ENCODE measurements around the gene ZNF143. TPM values are rescaled to one million over a fixed set of nuclear protein-coding genes. Genes with fewer than 3 reads are reported as not detected.
A peak's percentile ranks its signal among the peaks of the same experiment; 100 is the strongest.

Gene ZNF143
- total RNA-seq, 1 experiment from 2014 or later = 19.0 TPM

- POLR2A ChIA-PET = interaction anchor here (0.9 to 2.0 kb wide), 5 partner anchors 11 to 50 kb away, joined by 3 to 8 read pairs (median 6); partner anchors contain the start of gene WEE1
- H3K27ac Mint-ChIP-seq (ENCODE audit: low read depth, unreplicated experiment) = peak overlapping the region; percentile 63
- CTCF ChIA-PET = interaction anchor here (1.7 to 2.8 kb wide), 2 partner anchors 20 to 21 kb away, joined by 4 to 9 read pairs; no protein-coding TSS in a partner anchor
- no peaks in the 10 kb centered on the region for H3K9me3 Mint-ChIP-seq (ENCODE audit: unreplicated experiment)
- H3K27me3 Mint-ChIP-seq (ENCODE audit: insufficient read depth, unreplicated experiment) = no peaks in the 10 kb centered on the region
- DNase-seq (ENCODE audit: unreplicated experiment) = peak; percentile 68
- intact Hi-C loops (cut with micrococcal nuclease) = no loop called here
- peaks cover 10% of the 10 kb centered on the region for H3K4me1 Mint-ChIP-seq (ENCODE audit: insufficient read depth, unreplicated experiment)
- TF ChIP-seq, protein P1, sequence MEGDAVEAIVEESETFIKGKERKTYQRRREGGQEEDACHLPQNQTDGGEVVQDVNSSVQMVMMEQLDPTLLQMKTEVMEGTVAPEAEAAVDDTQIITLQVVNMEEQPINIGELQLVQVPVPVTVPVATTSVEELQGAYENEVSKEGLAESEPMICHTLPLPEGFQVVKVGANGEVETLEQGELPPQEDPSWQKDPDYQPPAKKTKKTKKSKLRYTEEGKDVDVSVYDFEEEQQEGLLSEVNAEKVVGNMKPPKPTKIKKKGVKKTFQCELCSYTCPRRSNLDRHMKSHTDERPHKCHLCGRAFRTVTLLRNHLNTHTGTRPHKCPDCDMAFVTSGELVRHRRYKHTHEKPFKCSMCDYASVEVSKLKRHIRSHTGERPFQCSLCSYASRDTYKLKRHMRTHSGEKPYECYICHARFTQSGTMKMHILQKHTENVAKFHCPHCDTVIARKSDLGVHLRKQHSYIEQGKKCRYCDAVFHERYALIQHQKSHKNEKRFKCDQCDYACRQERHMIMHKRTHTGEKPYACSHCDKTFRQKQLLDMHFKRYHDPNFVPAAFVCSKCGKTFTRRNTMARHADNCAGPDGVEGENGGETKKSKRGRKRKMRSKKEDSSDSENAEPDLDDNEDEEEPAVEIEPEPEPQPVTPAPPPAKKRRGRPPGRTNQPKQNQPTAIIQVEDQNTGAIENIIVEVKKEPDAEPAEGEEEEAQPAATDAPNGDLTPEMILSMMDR (IDR thresholded peaks at IDR 0.05; ENCODE audit: unreplicated experiment) = no peak
- peaks cover 26% of the 10 kb centered on the region for H3K36me3 Mint-ChIP-seq (ENCODE audit: insufficient read depth, unreplicated experiment)
- BruUV-seq (replicated peaks) = no TSS peak
- no peak overlapping the region for H3K4me3 Mint-ChIP-seq (ENCODE audit: unreplicated experiment)
Measured at GRCh38 chr11:9527481-9528135, 66.8 kb downstream of the ZNF143 start.

- Mint-ChIP-seq H3K4me3 (ENCODE audit: unreplicated experiment) (no peak overlapping the region), H3K4me1 (ENCODE audit: insufficient read depth, unreplicated experiment) (peaks cover 10% of the 10 kb centered on the region), H3K36me3 (ENCODE audit: insufficient read depth, unreplicated experiment) (peaks cover 26% of the 10 kb centered on the region), H3K27me3 (ENCODE audit: insufficient read depth, unreplicated experiment) (no peaks in the 10 kb centered on the region), H3K27ac (ENCODE audit: low read depth, unreplicated experiment) (no peak overlapping the region), H3K9me3 (ENCODE audit: unreplicated experiment) (no peaks in the 10 kb centered on the region)
- ChIA-PET CTCF (interaction anchor here (1.1 to 1.7 kb wide), 2 partner anchors 22 to 90 kb away, joined by 4 read pairs; no protein-coding TSS in a partner anchor), POLR2A (interaction anchor here (0.9 to 2.0 kb wide), 4 partner anchors 11 to 49 kb away, joined by 3 to 8 read pairs (median 6); partner anchors contain the start of gene WEE1)
- no peak for DNase-seq (ENCODE audit: unreplicated experiment)
- intact Hi-C loops (cut with micrococcal nuclease) = no loop called here
- TF ChIP-seq, protein P1 (IDR thresholded peaks at IDR 0.05; ENCODE audit: unreplicated experiment) = no peak
- BruUV-seq (replicated peaks) = TSS peak; percentile 35
Measured at GRCh38 chr11:9528136-9528501, 67.3 kb downstream of the ZNF143 start.

GRCh38 chr11:9528573-9529333 lies 67.9 kb downstream of the ZNF143 start:
- no TSS peak for BruUV-seq (replicated peaks)
- intact Hi-C loops (cut with micrococcal nuclease) = no loop called here
- Mint-ChIP-seq H3K27ac (ENCODE audit: low read depth, unreplicated experiment) (no peak overlapping the region), H3K9me3 (ENCODE audit: unreplicated experiment) (no peaks in the 10 kb centered on the region), H3K27me3 (ENCODE audit: insufficient read depth, unreplicated experiment) (no peaks in the 10 kb centered on the region), H3K36me3 (ENCODE audit: insufficient read depth, unreplicated experiment) (peaks cover 26% of the 10 kb centered on the region), H3K4me1 (ENCODE audit: insufficient read depth, unreplicated experiment) (peaks cover 10% of the 10 kb centered on the region), H3K4me3 (ENCODE audit: unreplicated experiment) (no peak overlapping the region)
- POLR2A ChIA-PET = interaction anchor here (0.8 to 2.0 kb wide), 6 partner anchors 10 to 68 kb away, joined by 3 to 8 read pairs (median 4); partner anchors contain the start of genes WEE1 and ZNF143
- CTCF ChIA-PET = interaction anchor here (0.5 to 1.7 kb wide), 4 partner anchors 22 to 398 kb away, joined by 3 to 4 read pairs (median 4); no protein-coding TSS in a partner anchor
- no peak for DNase-seq (ENCODE audit: unreplicated experiment)
- TF ChIP-seq, protein P1 (IDR thresholded peaks at IDR 0.05; ENCODE audit: unreplicated experiment) = no peak

- Mint-ChIP-seq H3K36me3 (ENCODE audit: insufficient read depth, unreplicated experiment) (peaks cover 21% of the 10 kb centered on the region), H3K9me3 (ENCODE audit: unreplicated experiment) (no peaks in the 10 kb centered on the region), H3K27ac (ENCODE audit: low read depth, unreplicated experiment) (no peak overlapping the region), H3K27me3 (ENCODE audit: insufficient read depth, unreplicated experiment) (no peaks in the 10 kb centered on the region), H3K4me1 (ENCODE audit: insufficient read depth, unreplicated experiment) (peaks cover 10% of the 10 kb centered on the region), H3K4me3 (ENCODE audit: unreplicated experiment) (no peak overlapping the region)
- CTCF ChIA-PET = interaction anchor here (0.5 to 1.7 kb wide), 5 partner anchors 22 to 399 kb away, joined by 3 to 4 read pairs (median 3); no protein-coding TSS in a partner anchor
- DNase-seq (ENCODE audit: unreplicated experiment) = no peak
- no TSS peak for BruUV-seq (replicated peaks)
- POLR2A ChIA-PET = interaction anchor here (0.6 to 2.0 kb wide), 5 partner anchors 10 to 691 kb away, joined by 3 to 8 read pairs (median 3); partner anchors contain the start of gene ZNF143
- TF ChIP-seq, protein P1 (IDR thresholded peaks at IDR 0.05; ENCODE audit: unreplicated experiment) = no peak
- intact Hi-C loops (cut with micrococcal nuclease) = no loop called here
Measured at GRCh38 chr11:9529334-9529650, 68.5 kb downstream of the ZNF143 start.
